WERI-Rb-1 (cell line): ENCODE measurements around the gene THOC6.

Experiments used
- DNase-seq: peaks from one replicate; pipeline ENCODE4 v3.0.0-alpha.2; 2020
- H3K27ac ChIP-seq: fragments of 250-450 bp; sonication (Bioruptor Pico); 2 replicates; pipeline ENCODE4 v1.5.1; 2020; ENCODE audit warnings: mild to moderate bottlenecking, moderate library complexity
- H3K27me3 ChIP-seq: fragments of 250-450 bp; sonication (Bioruptor Pico); 2 replicates; pipeline ENCODE4 v1.5.1; 2021; ENCODE audit warnings: mild to moderate bottlenecking, low read depth, moderate library complexity; ENCODE audit not compliant: insufficient read depth, severe bottlenecking
- H3K36me3 ChIP-seq: fragments of 250-450 bp; sonication (Bioruptor Pico); 2 replicates; pipeline ENCODE4 v1.5.1; 2020; ENCODE audit warnings: mild to moderate bottlenecking, moderate library complexity
- H3K4me3 ChIP-seq: 2 replicates; pipeline ENCODE4 v1.5.1; 2011; ENCODE audit warnings: low read depth, mild to moderate bottlenecking, control low read depth, low read length
- H3K9me3 ChIP-seq: fragments of 250-450 bp; sonication (Bioruptor Pico); 2 replicates; pipeline ENCODE4 v1.5.1; 2021; ENCODE audit warnings: mild to moderate bottlenecking, moderate library complexity; ENCODE audit not compliant: severe bottlenecking
- TF ChIP-seq, protein P1 (sequence below): IDR thresholded peaks from 2 replicates; pipeline ENCODE4 v1.5.1; 2011; ENCODE audit warnings: low read depth, mild to moderate bottlenecking, control low read depth, inconsistent platforms, low read length

Gene THOC6

GRCh38 chr16:3056336-3057180 is 32.7 kb downstream of the THOC6 start:
- Histone ChIP-seq H3K27me3 (no peaks in the 10 kb centered on the region), H3K36me3 (no peaks in the 10 kb centered on the region), H3K9me3 (no peaks in the 10 kb centered on the region), H3K27ac (no peak overlapping the region), H3K4me3 (no peak overlapping the region)
- DNase-seq, result no peak
- TF ChIP-seq, protein P1, sequence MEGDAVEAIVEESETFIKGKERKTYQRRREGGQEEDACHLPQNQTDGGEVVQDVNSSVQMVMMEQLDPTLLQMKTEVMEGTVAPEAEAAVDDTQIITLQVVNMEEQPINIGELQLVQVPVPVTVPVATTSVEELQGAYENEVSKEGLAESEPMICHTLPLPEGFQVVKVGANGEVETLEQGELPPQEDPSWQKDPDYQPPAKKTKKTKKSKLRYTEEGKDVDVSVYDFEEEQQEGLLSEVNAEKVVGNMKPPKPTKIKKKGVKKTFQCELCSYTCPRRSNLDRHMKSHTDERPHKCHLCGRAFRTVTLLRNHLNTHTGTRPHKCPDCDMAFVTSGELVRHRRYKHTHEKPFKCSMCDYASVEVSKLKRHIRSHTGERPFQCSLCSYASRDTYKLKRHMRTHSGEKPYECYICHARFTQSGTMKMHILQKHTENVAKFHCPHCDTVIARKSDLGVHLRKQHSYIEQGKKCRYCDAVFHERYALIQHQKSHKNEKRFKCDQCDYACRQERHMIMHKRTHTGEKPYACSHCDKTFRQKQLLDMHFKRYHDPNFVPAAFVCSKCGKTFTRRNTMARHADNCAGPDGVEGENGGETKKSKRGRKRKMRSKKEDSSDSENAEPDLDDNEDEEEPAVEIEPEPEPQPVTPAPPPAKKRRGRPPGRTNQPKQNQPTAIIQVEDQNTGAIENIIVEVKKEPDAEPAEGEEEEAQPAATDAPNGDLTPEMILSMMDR, result no peak

GRCh38 chr16:3057181-3058138 is 33.6 kb downstream of the THOC6 start:
- H3K27ac ChIP-seq, result no peak overlapping the region
- no peak overlapping the region for H3K4me3 ChIP-seq

DNA sequence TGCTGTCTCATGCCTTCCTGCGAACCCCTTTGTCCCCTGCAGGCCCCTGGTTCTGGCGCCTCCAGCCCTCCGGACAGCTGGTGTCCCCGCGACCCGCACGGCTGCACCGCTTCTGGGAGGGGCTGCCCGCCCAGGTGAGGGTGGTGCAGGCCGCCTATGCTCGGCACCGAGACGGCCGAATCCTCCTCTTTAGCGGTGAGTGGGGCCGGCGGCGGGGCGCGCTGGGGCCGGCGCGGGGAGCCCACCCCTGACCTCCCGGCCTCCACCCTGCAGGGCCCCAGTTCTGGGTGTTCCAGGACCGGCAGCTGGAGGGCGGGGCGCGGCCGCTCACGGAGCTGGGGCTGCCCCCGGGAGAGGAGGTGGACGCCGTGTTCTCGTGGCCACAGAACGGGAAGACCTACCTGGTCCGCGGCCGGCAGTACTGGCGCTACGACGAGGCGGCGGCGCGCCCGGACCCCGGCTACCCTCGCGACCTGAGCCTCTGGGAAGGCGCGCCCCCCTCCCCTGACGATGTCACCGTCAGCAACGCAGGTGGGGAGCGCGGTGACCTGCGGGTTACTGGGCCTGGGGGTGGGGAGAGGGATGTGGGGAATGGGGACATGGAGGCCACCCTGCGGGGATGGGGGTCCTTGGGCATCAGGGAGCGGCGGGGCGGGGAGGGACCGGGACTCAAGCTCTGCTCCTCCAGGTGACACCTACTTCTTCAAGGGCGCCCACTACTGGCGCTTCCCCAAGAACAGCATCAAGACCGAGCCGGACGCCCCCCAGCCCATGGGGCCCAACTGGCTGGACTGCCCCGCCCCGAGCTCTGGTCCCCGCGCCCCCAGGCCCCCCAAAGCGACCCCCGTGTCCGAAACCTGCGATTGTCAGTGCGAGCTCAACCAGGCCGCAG is 34.5 kb downstream of the THOC6 start:
- DNase-seq, result peak; percentile 70
- Histone ChIP-seq H3K27me3 (no peaks in the 10 kb centered on the region), H3K36me3 (no peaks in the 10 kb centered on the region), H3K9me3 (no peaks in the 10 kb centered on the region), H3K4me3 (peak overlapping the region; percentile 80), H3K27ac (peak overlapping the region; percentile 83)
- TF ChIP-seq, protein P1, result peak; percentile 46; the same call in 1 of the 2 replicates

More at GRCh38 chr16:3057181-3058138, 33.6 kb downstream of the THOC6 start:
- Histone ChIP-seq H3K9me3 (no peaks in the 10 kb centered on the region), H3K36me3 (no peaks in the 10 kb centered on the region), H3K27me3 (no peaks in the 10 kb centered on the region)
- DNase-seq, result no peak
- TF ChIP-seq, protein P1, result no peak

DNA sequence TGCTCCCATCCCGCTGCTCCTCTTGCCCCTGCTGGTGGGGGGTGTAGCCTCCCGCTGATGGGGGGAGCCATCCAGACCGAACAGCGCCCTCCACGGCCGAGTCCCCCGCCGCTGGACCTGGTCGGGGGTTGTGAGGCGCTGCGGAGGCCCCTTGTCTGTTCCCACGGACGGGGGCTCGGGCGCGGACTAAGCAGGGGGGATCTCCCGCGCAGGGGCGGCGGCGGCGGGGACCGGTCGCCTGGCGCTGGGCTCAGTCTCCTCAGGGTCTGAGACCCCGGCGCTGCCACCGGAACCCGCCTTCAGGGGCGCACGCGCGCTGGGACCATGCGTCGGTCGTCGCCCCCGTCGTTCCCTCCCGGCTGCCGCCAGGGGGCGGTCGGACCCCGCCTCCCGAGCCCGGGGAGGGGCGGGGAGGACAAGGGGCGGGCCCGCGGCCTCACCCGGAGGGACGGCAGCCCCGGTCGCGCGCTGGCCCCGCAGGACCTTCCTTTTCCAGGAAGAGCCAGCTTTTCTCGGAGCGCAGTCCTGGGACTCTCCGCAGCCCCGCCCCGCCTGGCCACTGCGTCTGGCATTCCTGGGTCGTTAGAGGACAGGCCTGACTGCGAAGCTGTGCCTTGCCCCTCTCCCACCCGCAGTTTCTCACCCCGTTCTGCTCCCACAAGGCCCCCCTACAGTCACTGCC is 35.3 kb downstream of the THOC6 start:
- Histone ChIP-seq H3K36me3 (no peaks in the 10 kb centered on the region), H3K9me3 (no peaks in the 10 kb centered on the region), H3K4me3 (peak overlapping the region; percentile 80), H3K27ac (peak overlapping the region; percentile 83), H3K27me3 (no peaks in the 10 kb centered on the region)
- TF ChIP-seq, protein P1, result peak; percentile 74
- peak; percentile 92 for DNase-seq
